Liver (tissue), 9 donors: Measurements from ENCODE around the gene TWF1. TPM values are rescaled to one million over a fixed set of nuclear protein-coding genes. Genes with fewer than 3 reads are reported as not detected.
A peak's percentile ranks its signal among the peaks of the same experiment; 100 is the strongest.
"Not testable (repeated sequence)": the region's sequence is repeated elsewhere in the genome, so short reads cannot be mapped to it uniquely, and the experiment has no call there.

Experiments used
- DNase-seq: peaks from one replicate; pipeline ENCODE4 v3.0.0-alpha.2; 2017; ENCODE audit warnings: low spot score
- H3K27ac ChIP-seq, 2 donors: one replicate each; pipeline ENCODE4 v1.7.0; 2013; ENCODE audit warnings: inconsistent platforms in 2 of 2, low read length in 2 of 2, control low read depth in 1 of 2, low read depth in 1 of 2, mild to moderate bottlenecking in 1 of 2
- H3K27me3 ChIP-seq, 4 donors: one replicate each; pipeline versions ENCODE4 v1.6.1 to v1.7.0; 2013; ENCODE audit warnings: low read length in 3 of 4, inconsistent platforms in 1 of 4, mild to moderate bottlenecking in 1 of 4, moderate library complexity in 1 of 4; ENCODE audit not compliant: control insufficient read depth in 4 of 4, insufficient read depth in 4 of 4
- H3K36me3 ChIP-seq, 4 donors: one replicate each; pipeline versions ENCODE4 v1.6.1 to v1.7.0; 2013; ENCODE audit warnings: low read length in 3 of 4, mild to moderate bottlenecking in 3 of 4, low read depth in 1 of 4, moderate library complexity in 1 of 4; ENCODE audit not compliant: control insufficient read depth in 4 of 4, insufficient read depth in 3 of 4
- H3K4me1 ChIP-seq, 4 donors: one replicate each; pipeline versions ENCODE4 v1.6.1 to v1.7.0; 2013; ENCODE audit warnings: low read length in 3 of 4, mild to moderate bottlenecking in 3 of 4, moderate library complexity in 1 of 4; ENCODE audit not compliant: control insufficient read depth in 4 of 4, insufficient read depth in 4 of 4
- H3K4me3 ChIP-seq, 3 donors: one replicate each; pipeline versions ENCODE4 v1.6.1 to v1.7.0; 2013; ENCODE audit warnings: low read length in 3 of 3, control low read depth in 1 of 3, low read depth in 1 of 3, mild to moderate bottlenecking in 1 of 3
- H3K9ac ChIP-seq, 2 donors: one replicate each; pipeline ENCODE4 v1.7.0; 2013; ENCODE audit warnings: low read length in 2 of 2, mild to moderate bottlenecking in 2 of 2, moderate library complexity in 2 of 2, control low read depth in 1 of 2, low read depth in 1 of 2
- H3K9me3 ChIP-seq, 4 donors: one replicate each; pipeline versions ENCODE4 v1.6.1 to v1.7.0; 2013; ENCODE audit warnings: low read length in 3 of 4; ENCODE audit not compliant: control insufficient read depth in 4 of 4
- EGR1 ChIP-seq, 2 donors: IDR thresholded peaks; 2 replicates each; pipeline ENCODE4 v1.6.1; 2016 to 2018; ENCODE audit warnings: antibody characterized with exemption in 2 of 2, low read depth in 2 of 2
- FOXA1 ChIP-seq: IDR thresholded peaks from 2 replicates; pipeline ENCODE4 v1.6.1; 2016; ENCODE audit warnings: antibody characterized with exemption
- FOXA2 ChIP-seq: IDR thresholded peaks from 2 replicates; pipeline ENCODE4 v1.6.1; 2016; ENCODE audit warnings: antibody characterized with exemption
- GABPA ChIP-seq, 2 donors: IDR thresholded peaks in 1 of 2; conservative IDR thresholded peaks in 1 of 2; 2 replicates each; pipeline ENCODE4 v1.6.1; 2016; ENCODE audit warnings: antibody characterized with exemption in 2 of 2, mild to moderate bottlenecking in 1 of 2, moderate library complexity in 1 of 2
- HNF4A ChIP-seq, 2 donors: conservative IDR thresholded peaks; 2 replicates each; pipeline ENCODE4 v1.6.1; 2016; ENCODE audit warnings: antibody characterized with exemption in 2 of 2, mild to moderate bottlenecking in 2 of 2
- HNF4G ChIP-seq: IDR thresholded peaks from 2 replicates; pipeline ENCODE4 v1.6.1; 2016; ENCODE audit warnings: antibody characterized with exemption
- JUND ChIP-seq, 2 donors: IDR thresholded peaks; 2 replicates each; pipeline ENCODE4 v1.6.1; 2016; ENCODE audit warnings: antibody characterized with exemption in 2 of 2
- MAX ChIP-seq: IDR thresholded peaks from 2 replicates; pipeline ENCODE4 v1.6.1; 2016; ENCODE audit warnings: antibody characterized with exemption
- REST ChIP-seq: IDR thresholded peaks from 2 replicates; pipeline ENCODE4 v1.6.1; 2016; ENCODE audit warnings: antibody characterized with exemption, mild to moderate bottlenecking
- RXRA ChIP-seq, 2 donors: IDR thresholded peaks; 2 replicates each; pipeline ENCODE4 v1.6.1; 2017 to 2018; ENCODE audit warnings: antibody characterized with exemption in 2 of 2, mild to moderate bottlenecking in 1 of 2
- SP1 ChIP-seq: IDR thresholded peaks from 2 replicates; pipeline ENCODE4 v1.6.1; 2018; ENCODE audit warnings: antibody characterized with exemption, mild to moderate bottlenecking
- ZBTB33 ChIP-seq: IDR thresholded peaks from 2 replicates; pipeline ENCODE4 v1.6.1; 2016; ENCODE audit warnings: antibody characterized with exemption
- WGBS: extraction: QIAGEN DNeasy Blood & Tissue Kit; methylation state at CpG from one replicate; pipeline ENCODE4 v1.1.7; 2013; 5-methylcytosine and 5-hydroxymethylcytosine counted together
- polyA plus RNA-seq, 2 donors: library from polyadenylated mRNA; stranded (reverse) in 1 of 2; unstranded in 1 of 2; fragments of 200-250 nt in 1 of 2; fragments of >200 nt in 1 of 2; fragmentation: Nextera tagmentation in 1 of 2; extraction: Ambion mirVana in 1 of 2; gene quantifications; one replicate each; pipeline versions ENCODE4 v1.2.1 to v1.2.3, GENCODE V29; 2013 to 2015
- total RNA-seq, 2 donors: library from RNA; depleted of rRNA; stranded (reverse); fragments of >200 nt; gene quantifications; one replicate each; pipeline ENCODE4 v1.2.3, GENCODE V29; 2014
- donor health status: healthy.
- donor health status: healthy.
- donor health status: healthy.
- donor health status: healthy.
- donor health status: healthy.

The TWF1 gene
- total and polyA plus RNA-seq, 4 donors, result 25.6 to 32.5 (median 31.0) TPM

GRCh38 chr12:43758247-43758727 lies 47.8 kb downstream of the TWF1 start:
- Histone ChIP-seq H3K9ac (peak overlapping the region; percentile 5 to 51), H3K4me1 (peaks cover 3 to 24% (median 13%) of the 10 kb centered on the region in 4 donors), H3K4me3 (peak overlapping the region; percentile 62 to 68 (median 63)), H3K9me3 (no peaks in the 10 kb centered on the region), H3K27ac (peak overlapping the region; percentile 4 to 45), H3K27me3 (no peaks in the 10 kb centered on the region), H3K36me3 (peaks cover 0 to 3% (median 0%) of the 10 kb centered on the region in 4 donors)
- no peak for TF ChIP-seq SP1
- TF ChIP-seq REST, result peak; percentile 83
- no peak for TF ChIP-seq JUND (IDR thresholded peaks at IDR 0.05)
- TF ChIP-seq FOXA2, result no peak
- no peak for DNase-seq
- 1% methylated on average over 18 of the region's 18 CpGs for WGBS

GRCh38 chr12:43754015-43754414 lies 52.1 kb downstream of the TWF1 start:
- no peak overlapping the region for H3K9ac ChIP-seq
- peaks cover 0 to 10% (median 6%) of the 10 kb centered on the region in 4 donors for H3K4me1 ChIP-seq
- TF ChIP-seq FOXA2, result no peak
- TF ChIP-seq HNF4G, result no peak
- no peak for TF ChIP-seq RXRA (IDR thresholded peaks at IDR 0.05)
- TF ChIP-seq SP1, result no peak
- no peak for TF ChIP-seq JUND (IDR thresholded peaks at IDR 0.05)
- TF ChIP-seq MAX, result no peak
- TF ChIP-seq EGR1 (IDR thresholded peaks at IDR 0.05; ENCODE audit: low read depth in 2 of 2), result no peak
- no peak for TF ChIP-seq HNF4A (conservative IDR thresholded peaks at IDR 0.05)
- TF ChIP-seq REST, result no peak
- TF ChIP-seq GABPA (IDR thresholded peaks at IDR 0.05 in 1 of 2, conservative IDR thresholded peaks at IDR 0.05 in 1 of 2), result no peak
- TF ChIP-seq FOXA1, result no peak
- TF ChIP-seq ZBTB33, result no peak
- WGBS, result 94% methylated on average over 3 of the region's 3 CpGs
- no peaks in the 10 kb centered on the region for H3K27me3 ChIP-seq
- peaks cover 0 to 3% (median 0%) of the 10 kb centered on the region in 4 donors for H3K36me3 ChIP-seq
- H3K4me3 ChIP-seq, result no peak overlapping the region
- H3K27ac ChIP-seq, result no peak overlapping the region
- DNase-seq, result no peak
- H3K9me3 ChIP-seq, result no peaks in the 10 kb centered on the region

GRCh38 chr12:43751360-43751759 lies 54.8 kb downstream of the TWF1 start:
- not testable (repeated sequence) for H3K27me3 ChIP-seq, H3K27ac ChIP-seq, H3K4me1 ChIP-seq, H3K4me3 ChIP-seq, DNase-seq, H3K36me3 ChIP-seq, H3K9ac ChIP-seq, H3K9me3 ChIP-seq
- WGBS, result 99% methylated on average over 5 of the region's 6 CpGs
